ENCODE measurements around the gene IMPDH1. TPM values are rescaled to one million over a fixed set of nuclear protein-coding genes. Genes with fewer than 3 reads are reported as not detected.

IMPDH1 gene
- total and polyA plus RNA-seq, 2 experiments from 2014 or later, result 34.7 to 70.5 TPM

GRCh38 chr7:128385988-128386925 lies 23.5 kb downstream of the IMPDH1 start:
- Histone ChIP-seq H3K27me3 (peaks cover 3% of the 10 kb centered on the region), H3K4me2 (no peak overlapping the region), H3K79me2 (no peaks in the 10 kb centered on the region), H3K9me3 (ENCODE audit: low read depth) (no peaks in the 10 kb centered on the region), H3K4me1 (ENCODE audit: insufficient read depth) (no peaks in the 10 kb centered on the region), H3K27ac (no peak overlapping the region), H3K4me3 (no peak overlapping the region), H3K9me2 (replicated peaks; ENCODE audit: insufficient read depth) (no peaks in the 10 kb centered on the region), H4K20me1 (ENCODE audit: insufficient read depth, poor library complexity, severe bottlenecking) (no peaks in the 10 kb centered on the region), H2AFZ (no peak overlapping the region), H3K36me3 (replicated peaks; ENCODE audit: insufficient read depth, low read depth) (no peaks in the 10 kb centered on the region)
- TF ChIP-seq CTCF (IDR thresholded peaks at IDR 0.05; ENCODE audit: poor library complexity) (no peak), EZH2phosphoT487 (IDR thresholded peaks at IDR 0.05; ENCODE audit: low read depth, severe bottlenecking, unreplicated experiment) (no peak), EZH2 (IDR thresholded peaks at IDR 0.05; ENCODE audit: borderline replicate concordance) (no peak)
- DNase-seq (ENCODE audit: low spot score), result no peak
- WGBS (ENCODE audit: low lambda C conversion rate, missing lambda C conversion rate), result 89% methylated on average over 4 of the region's 4 CpGs

GRCh38 chr7:128384726-128385125 lies 25.1 kb downstream of the IMPDH1 start:
- DNase-seq (ENCODE audit: low spot score), result no peak
- no peak for TF ChIP-seq EZH2phosphoT487 (IDR thresholded peaks at IDR 0.05; ENCODE audit: low read depth, severe bottlenecking, unreplicated experiment)
- no peak for TF ChIP-seq EZH2 (IDR thresholded peaks at IDR 0.05; ENCODE audit: borderline replicate concordance)
- no peak for TF ChIP-seq CTCF (IDR thresholded peaks at IDR 0.05; ENCODE audit: poor library complexity)

GRCh38 chr7:128383776-128384175 lies 26.0 kb downstream of the IMPDH1 start:
- Histone ChIP-seq H3K79me2 (no peaks in the 10 kb centered on the region), H3K4me2 (no peak overlapping the region), H3K9me2 (replicated peaks; ENCODE audit: insufficient read depth) (no peaks in the 10 kb centered on the region), H3K27ac (no peak overlapping the region), H4K20me1 (ENCODE audit: insufficient read depth, poor library complexity, severe bottlenecking) (no peaks in the 10 kb centered on the region), H3K36me3 (replicated peaks; ENCODE audit: insufficient read depth, low read depth) (no peaks in the 10 kb centered on the region), H2AFZ (no peak overlapping the region), H3K4me3 (no peak overlapping the region), H3K9me3 (ENCODE audit: low read depth) (no peaks in the 10 kb centered on the region), H3K4me1 (ENCODE audit: insufficient read depth) (no peaks in the 10 kb centered on the region), H3K27me3 (peaks cover 3% of the 10 kb centered on the region)
- DNase-seq (ENCODE audit: low spot score), result no peak
- TF ChIP-seq CTCF (IDR thresholded peaks at IDR 0.05; ENCODE audit: poor library complexity), result no peak
- TF ChIP-seq EZH2 (IDR thresholded peaks at IDR 0.05; ENCODE audit: borderline replicate concordance), result no peak
- TF ChIP-seq EZH2phosphoT487 (IDR thresholded peaks at IDR 0.05; ENCODE audit: low read depth, severe bottlenecking, unreplicated experiment), result no peak
- 87% methylated on average over 3 of the region's 3 CpGs for WGBS (ENCODE audit: low lambda C conversion rate, missing lambda C conversion rate)

More at GRCh38 chr7:128384726-128385125, 25.1 kb downstream of the IMPDH1 start:
- Histone ChIP-seq H2AFZ (no peak overlapping the region), H3K4me2 (no peak overlapping the region), H3K27me3 (peaks cover 3% of the 10 kb centered on the region), H3K9me3 (ENCODE audit: low read depth) (no peaks in the 10 kb centered on the region), H3K9me2 (replicated peaks; ENCODE audit: insufficient read depth) (no peaks in the 10 kb centered on the region), H3K4me1 (ENCODE audit: insufficient read depth) (no peaks in the 10 kb centered on the region), H3K27ac (no peak overlapping the region), H3K4me3 (no peak overlapping the region), H3K36me3 (replicated peaks; ENCODE audit: insufficient read depth, low read depth) (no peaks in the 10 kb centered on the region), H4K20me1 (ENCODE audit: insufficient read depth, poor library complexity, severe bottlenecking) (no peaks in the 10 kb centered on the region), H3K79me2 (no peaks in the 10 kb centered on the region)
- 92% methylated on average over 7 of the region's 7 CpGs for WGBS (ENCODE audit: low lambda C conversion rate, missing lambda C conversion rate)
